Stimulated activated CD4-positive, alpha-beta T cell treated with anti-CD3 and anti-CD28 coated beads, Interleukin-4, amount 100 ng/mL, for 4 hours (primary cell): ENCODE measurements around the gene MBOAT2.
"Not testable (repeated sequence)": the region's sequence is repeated elsewhere in the genome, so short reads cannot be mapped to it uniquely, and the experiment has no call there.

Experiments
- DNase-seq, 2 experiments: peaks; one replicate each; pipeline ENCODE4 v3.0.0-alpha.2; 2020

The MBOAT2 gene

DNA sequence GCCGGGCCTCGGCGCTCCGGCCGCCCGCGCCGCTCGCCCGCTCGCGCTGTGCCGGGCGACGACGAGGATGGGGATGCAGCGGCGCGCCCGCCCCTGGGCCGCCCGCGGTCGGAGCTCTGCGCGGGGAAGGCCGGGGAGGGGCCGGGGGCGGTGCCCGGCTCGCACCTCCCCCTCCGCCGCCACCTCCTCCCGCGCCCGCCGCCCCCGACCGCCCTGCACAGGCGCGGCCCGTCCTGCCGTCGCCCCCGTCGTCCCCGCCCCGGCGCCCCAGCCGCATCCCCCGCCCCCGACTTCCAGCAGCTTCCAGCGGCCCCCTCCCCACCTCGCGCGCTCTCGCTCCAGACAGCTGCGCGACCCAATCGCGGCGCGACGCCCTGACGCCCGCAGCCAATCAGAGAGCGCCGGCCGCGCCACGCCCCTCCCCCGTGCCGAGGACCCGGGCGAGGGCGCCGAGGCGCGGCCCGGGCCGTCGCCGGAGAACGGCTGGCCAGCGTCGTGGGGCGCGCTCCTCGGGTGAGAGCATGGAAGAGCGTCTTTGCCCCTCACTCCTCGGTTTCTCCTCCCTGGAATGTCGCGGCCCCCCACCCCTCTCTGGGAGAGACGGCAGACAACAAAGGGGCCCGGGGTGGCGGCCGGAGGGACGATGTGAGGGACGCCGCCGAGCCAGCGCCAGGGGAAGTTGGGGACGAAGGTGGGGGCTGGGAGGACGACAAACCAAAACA, at the start of gene MBOAT2:
MBOAT2 (minus strand) TSS at position 69 of the 722 bp plus-strand sequence. CDS start 70 bp downstream, outside the sequence.
- DNase-seq = peak; percentile 76 to 80

GRCh38 chr2:9052821-9053533, 49.5 kb upstream of the MBOAT2 start:
- DNase-seq = no peak

GRCh38 chr2:9051451-9051850, 48.0 kb upstream of the MBOAT2 start:
- not testable (repeated sequence) for DNase-seq

- DNase-seq = no peak
These were observed 46.8 kb upstream of the MBOAT2 start for GRCh38 chr2:9050122-9050809.

DNA sequence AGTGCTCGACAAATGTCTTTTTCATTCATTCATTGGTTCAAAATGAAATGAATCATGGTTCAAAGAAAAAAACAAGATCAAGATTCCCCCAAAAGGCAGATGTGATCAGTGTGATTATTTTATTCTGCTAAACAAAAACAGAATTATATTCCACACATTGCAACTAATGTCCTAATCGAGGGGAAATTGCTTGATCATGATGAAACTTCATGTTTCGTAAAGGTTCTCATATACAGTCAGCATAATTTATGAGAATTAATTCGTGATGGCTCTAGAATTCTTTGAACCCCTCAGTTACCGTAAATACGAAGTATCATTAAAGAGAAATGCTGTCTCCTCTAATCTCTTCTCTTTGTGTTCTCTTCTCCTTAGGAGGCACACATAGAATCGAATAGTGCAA, 42.1 kb upstream of the MBOAT2 start:
- DNase-seq = no peak

- DNase-seq = not testable (repeated sequence)
These were observed 40.0 kb upstream of the MBOAT2 start for GRCh38 chr2:9043491-9043890.

DNA sequence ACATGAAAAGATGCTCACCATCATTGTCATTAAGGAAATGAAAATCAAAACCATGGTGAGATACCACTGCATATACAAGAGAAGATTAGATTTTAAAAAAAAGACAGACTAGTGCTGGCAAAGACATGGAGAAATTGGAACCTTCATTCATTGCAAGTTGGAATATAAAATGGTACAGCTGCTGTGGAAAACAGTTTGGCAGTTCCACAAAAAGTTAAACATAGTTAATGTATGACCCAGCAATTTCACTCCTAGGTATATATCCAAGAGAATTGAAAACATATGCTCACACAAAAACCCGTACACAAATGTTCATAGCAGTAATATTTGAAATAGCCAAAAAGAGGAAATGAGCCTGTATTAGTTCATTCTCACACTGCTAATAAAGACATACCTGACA, 33.7 kb upstream of the MBOAT2 start:
- DNase-seq = no peak

DNA sequence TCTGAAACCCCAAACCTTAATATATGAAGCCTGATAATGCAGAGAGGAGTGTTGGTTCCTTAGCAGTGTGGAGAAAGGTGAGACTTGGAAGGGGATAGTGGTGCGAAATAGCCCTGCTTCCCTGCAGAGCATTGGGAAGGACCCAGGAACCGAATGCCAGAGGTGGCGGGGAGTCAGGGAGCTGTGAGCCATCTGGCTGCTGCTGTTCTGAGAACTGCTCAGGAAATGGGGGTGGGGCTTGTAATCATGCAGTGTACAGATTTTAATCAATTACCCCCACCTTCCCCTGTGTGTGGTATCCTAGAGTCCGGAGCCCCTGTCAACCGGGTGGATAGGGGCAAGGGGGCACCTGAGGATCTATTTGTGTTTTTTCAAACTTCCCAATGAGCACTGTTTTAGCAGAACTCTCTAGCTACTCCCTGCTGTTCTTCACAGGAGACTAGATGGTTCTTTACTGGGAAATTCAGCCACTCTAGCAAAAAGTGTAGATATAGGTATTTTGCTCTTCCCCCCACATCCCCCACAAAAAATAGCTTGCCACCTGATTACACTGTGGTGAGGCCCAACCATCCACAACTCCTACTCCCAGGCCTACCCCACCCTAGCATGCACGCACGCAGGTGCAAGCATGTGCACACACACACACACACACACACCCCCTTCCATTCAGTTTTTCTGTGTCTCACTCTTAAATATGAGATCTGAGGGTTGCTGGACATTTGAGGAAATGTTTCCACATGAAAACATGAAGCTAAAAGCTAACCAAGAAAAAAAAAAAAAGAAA, 30.1 kb upstream of the MBOAT2 start:
- DNase-seq = no peak

- DNase-seq = no peak
These were observed 29.2 kb upstream of the MBOAT2 start for GRCh38 chr2:9032536-9033255.

DNA sequence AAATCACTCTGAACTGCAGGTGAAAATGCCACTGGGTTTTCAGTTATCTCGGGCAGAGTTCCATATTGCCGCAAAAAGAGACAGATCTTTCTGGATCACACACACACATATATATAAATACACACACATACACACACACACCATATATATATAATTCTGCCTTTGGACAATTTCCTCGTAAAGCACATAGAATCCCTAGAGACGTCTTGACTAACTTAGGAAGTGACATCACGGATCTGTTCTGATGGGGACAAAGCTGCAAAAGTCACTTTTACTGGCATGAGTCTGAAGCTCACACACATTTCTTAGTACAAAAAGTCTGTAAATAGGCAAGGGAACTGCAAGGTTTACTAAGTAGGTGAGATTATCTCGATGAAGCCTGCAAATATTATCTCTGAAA, 28.6 kb upstream of the MBOAT2 start:
- DNase-seq = no peak

DNA sequence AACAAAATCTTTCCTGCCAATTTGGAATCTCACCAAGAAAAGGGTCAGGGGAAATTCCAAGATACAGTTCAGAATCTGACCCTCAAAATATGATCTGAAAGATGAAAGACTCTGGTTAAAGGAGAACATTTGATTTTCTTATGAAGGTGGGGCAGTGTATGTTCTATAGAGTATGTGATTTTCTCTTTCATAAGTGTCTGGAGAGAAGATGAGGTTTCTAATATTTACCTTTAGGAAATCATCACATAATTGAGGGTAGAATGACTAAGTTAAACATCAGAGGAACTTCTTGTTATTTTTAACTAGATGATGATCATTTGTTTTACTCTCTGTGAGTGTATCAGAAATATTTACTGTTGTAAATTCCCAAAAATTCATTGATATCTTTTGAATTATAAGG, 27.8 kb upstream of the MBOAT2 start:
- DNase-seq = no peak

DNA sequence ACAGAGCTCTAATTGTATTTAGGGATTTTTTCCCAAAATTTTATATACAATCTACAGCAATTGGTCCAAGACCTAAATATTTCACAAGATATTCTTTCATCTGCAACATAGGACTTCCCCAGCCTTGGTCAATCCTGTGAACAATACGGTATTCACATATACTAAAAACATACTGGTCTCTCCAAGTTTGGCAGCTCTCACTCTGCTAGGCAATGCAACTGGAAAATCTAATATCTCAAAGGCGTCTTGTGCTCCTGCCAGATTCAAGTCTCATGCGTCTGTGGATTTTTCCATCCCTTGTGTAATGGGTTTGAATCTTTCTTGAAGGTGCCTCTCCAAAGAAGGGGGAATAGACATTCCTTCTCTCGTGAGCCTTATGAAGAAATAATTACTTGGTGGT, 27.4 kb upstream of the MBOAT2 start:
- DNase-seq = no peak

DNA sequence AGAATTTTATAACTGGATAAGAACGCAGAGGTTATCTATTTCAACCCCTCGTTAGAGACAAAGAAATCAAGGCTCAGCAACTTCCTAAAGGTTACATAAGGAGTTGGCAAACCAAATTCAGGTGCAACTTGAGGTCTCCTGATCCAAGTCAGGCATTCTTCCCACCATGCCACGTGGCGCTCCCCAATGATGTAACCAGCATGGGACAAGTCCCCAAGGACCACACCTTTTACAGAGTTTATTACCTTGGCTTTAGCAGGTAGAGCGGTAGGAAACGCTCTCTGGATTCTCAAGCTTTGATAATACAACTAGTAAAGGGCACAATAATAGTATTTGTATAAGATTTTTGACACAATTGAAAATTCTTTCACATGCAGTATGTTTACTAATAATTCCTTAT, 26.7 kb upstream of the MBOAT2 start:
- no peak for DNase-seq

DNA sequence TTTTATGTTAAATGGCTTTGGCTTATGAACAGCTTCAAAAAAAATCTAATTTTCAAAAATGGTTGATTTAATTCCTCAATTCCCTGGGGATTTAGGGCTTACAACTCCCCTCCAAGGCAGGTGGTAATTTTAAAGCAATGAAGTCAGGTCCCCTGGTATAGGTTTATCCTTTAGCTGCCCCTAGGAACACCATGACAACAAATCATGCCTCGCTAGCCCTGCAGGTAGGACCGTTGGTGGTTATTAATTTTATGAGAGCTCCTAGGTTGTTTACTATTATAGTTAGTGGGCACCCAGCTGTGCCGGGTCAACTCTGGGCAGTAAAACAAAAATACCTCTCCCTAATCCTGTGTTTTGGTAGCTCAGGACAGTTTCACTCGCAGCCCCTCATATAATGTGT, 26.2 kb upstream of the MBOAT2 start:
- DNase-seq = no peak

DNA sequence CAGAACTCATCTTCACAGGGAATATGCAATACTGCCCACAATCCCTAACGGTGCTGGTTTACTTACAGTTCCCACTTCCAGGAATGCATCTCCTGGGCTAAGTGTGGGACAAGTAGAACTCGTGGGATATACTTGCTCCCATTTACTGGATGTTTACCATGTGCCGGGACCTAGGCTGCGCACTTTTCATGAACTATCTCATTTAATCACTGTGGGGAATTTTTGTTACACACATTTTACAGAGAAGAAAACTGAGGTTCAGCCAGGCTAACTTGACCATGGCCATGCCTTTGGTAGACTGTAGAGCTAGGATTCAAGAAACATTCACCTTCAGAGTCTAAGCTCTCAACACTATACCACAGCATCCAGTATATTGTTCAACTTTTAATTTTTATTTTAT, 24.4 kb upstream of the MBOAT2 start:
- no peak for DNase-seq

GRCh38 chr2:9025746-9026145, 22.3 kb upstream of the MBOAT2 start:
- DNase-seq = no peak

DNA sequence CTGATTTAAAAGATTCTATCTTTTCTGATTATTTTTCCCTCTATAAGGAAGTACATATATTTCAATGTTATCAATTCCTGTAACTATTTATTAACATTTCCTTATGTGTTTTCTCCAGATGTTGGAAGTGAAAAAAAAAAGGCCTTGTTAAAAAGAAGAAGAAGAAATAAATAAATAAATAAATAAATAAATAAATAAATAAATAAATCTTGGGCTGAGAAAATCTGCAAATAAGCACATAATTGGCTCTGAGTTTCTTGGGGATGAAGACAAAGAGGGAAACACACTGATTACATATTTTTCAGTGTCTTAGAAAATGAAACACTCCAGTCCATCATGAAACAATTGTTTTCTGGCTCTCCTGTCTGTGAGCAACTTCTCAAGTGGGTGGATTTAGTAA, 21.1 kb upstream of the MBOAT2 start:
- no peak for DNase-seq

GRCh38 chr2:9021563-9022211, 18.2 kb upstream of the MBOAT2 start:
- no peak for DNase-seq

DNA sequence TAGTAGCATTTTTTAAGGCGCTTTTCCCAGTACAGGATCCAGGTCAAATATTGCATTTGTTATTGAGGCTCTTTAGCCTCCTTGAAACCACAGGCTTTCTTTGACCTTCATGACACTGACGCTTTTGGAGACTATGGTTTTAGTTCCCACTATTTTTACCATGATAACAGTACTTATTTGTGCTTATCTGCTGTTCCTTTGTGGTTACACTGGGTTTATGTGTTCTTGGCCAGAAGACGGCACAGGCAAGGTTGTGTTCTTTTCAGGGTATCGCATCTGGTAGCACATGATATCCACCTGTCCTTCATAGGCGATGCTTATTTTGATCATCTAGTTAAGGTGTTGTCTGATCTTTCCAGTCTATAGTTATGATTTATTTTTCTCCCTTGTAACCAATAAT, 16.8 kb upstream of the MBOAT2 start:
- DNase-seq = no peak

GRCh38 chr2:9018534-9018933, 15.1 kb upstream of the MBOAT2 start:
- DNase-seq = no peak

DNA sequence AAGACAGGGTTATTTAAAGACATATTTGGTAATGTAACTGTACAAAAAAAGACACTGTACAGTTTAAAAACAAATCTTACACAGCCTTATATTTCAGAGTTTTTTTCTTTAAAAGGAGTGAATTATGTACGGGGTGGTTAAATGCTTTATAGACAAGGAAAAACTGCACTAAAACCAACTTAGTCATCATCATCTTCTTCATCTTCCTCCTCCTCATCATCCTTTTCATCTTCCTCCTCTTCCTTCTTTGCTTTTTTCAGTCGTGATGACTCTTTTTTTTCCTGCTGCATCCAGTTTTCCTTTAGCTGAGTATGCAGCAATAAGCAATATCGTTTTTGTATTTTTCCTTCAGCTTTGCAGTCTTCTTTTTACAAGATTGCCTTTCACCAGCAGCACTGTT, 14.6 kb upstream of the MBOAT2 start:
- no peak for DNase-seq

DNA sequence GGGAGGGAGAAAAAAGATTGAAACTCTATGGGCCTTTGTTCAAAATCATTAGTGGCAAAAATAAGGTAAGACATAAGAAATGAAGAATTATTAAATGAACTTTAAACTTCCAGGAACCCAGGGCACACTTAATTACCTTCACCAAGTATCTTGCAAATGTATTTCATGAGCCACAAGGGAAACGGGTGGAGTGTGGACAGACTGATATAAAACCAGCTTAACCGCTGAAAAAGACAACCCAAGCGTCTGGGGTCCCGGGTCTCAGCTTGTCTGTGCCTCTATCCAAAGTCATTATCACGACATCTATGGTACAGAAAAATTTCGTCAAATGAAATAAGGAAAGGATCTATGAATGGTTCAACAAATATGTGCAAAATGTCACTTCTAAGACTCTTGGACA, 13.9 kb upstream of the MBOAT2 start:
- DNase-seq = no peak
